Ureter (tissue), 1 donor: Measurements from ENCODE around the gene DOLPP1. TPM values are rescaled to one million over a fixed set of nuclear protein-coding genes. Genes with fewer than 3 reads are reported as not detected.

ENCODE experiments used
- DNase-seq: peaks from one replicate; pipeline ENCODE4 v3.0.0-alpha.2; 2020; ENCODE audit warnings: low spot score
- total RNA-seq: library from RNA; stranded (reverse); gene quantifications from one replicate; pipeline ENCODE4 v1.2.4, GENCODE V29; 2023
- donor health status: DM: yes; HTN: yes; CAD: no.

Gene DOLPP1
- total RNA-seq, 1 donor from 2014 or later, result 18.2 TPM

GRCh38 chr9:129064499-129064908, 16.4 kb upstream of the DOLPP1 start:
- DNase-seq, result no peak

- no peak for DNase-seq
These were observed 12.8 kb upstream of the DOLPP1 start for GRCh38 chr9:129068110-129068509.

- DNase-seq, result peak; percentile 57
These were observed 11.7 kb upstream of the DOLPP1 start for GRCh38 chr9:129068990-129069861.

- no peak for DNase-seq
These were observed 10.9 kb upstream of the DOLPP1 start for GRCh38 chr9:129069862-129070641.

GRCh38 chr9:129070696-129071525, 10.0 kb upstream of the DOLPP1 start:
- no peak for DNase-seq

- no peak for DNase-seq
These were observed 9.3 kb upstream of the DOLPP1 start for GRCh38 chr9:129071526-129072126.

- no peak for DNase-seq
These were observed 8.7 kb upstream of the DOLPP1 start for GRCh38 chr9:129072171-129072570.

- DNase-seq, result no peak
These were observed 7.5 kb upstream of the DOLPP1 start for GRCh38 chr9:129073404-129073803.

- no peak for DNase-seq
These were observed 6.8 kb upstream of the DOLPP1 start for GRCh38 chr9:129074106-129074505.

- DNase-seq, result no peak
These were observed 4.8 kb upstream of the DOLPP1 start for GRCh38 chr9:129075996-129076639.

GRCh38 chr9:129076640-129077037, 4.3 kb upstream of the DOLPP1 start:
- DNase-seq, result no peak

- DNase-seq, result no peak
These were observed 3.7 kb upstream of the DOLPP1 start for GRCh38 chr9:129077236-129077635.

GRCh38 chr9:129078691-129079503, 2.0 kb upstream of the DOLPP1 start:
- no peak for DNase-seq

GRCh38 chr9:129079829-129080228, 1.1 kb upstream of the DOLPP1 start:
- no peak for DNase-seq

GRCh38 chr9:129080298-129080600, 662 bp upstream of the DOLPP1 start:
- no peak for DNase-seq

- DNase-seq, result no peak
These were observed 535 bp downstream of the DOLPP1 start for GRCh38 chr9:129081388-129081904.

- DNase-seq, result no peak
These were observed 3.2 kb downstream of the DOLPP1 start for GRCh38 chr9:129084087-129084486.

GRCh38 chr9:129089246-129089645, 8.3 kb downstream of the DOLPP1 start:
- no peak for DNase-seq

- no peak for DNase-seq
These were observed 12.9 kb downstream of the DOLPP1 start for GRCh38 chr9:129093602-129094386.
